Dermis microvascular lymphatic vessel endothelial cell (primary cell): ENCODE data around the gene GRM7. TPM values are rescaled to one million over a fixed set of nuclear protein-coding genes. Genes with fewer than 3 reads are reported as not detected.

Experiments
- DNase-seq, 2 donors: peaks; one replicate each; pipeline versions ENCODE4 v3.0.0 to v3.0.0-alpha.2; 2010; ENCODE audit warnings: low read depth in 2 of 2
- total RNA-seq: library from RNA; depleted of rRNA; stranded (reverse); fragments of >200 nt; gene quantifications from 2 replicates; pipeline ENCODE4 v1.2.1, GENCODE V29; 2014

Gene GRM7
- total RNA-seq, 1 donor from 2014 or later: not detected

DNA sequence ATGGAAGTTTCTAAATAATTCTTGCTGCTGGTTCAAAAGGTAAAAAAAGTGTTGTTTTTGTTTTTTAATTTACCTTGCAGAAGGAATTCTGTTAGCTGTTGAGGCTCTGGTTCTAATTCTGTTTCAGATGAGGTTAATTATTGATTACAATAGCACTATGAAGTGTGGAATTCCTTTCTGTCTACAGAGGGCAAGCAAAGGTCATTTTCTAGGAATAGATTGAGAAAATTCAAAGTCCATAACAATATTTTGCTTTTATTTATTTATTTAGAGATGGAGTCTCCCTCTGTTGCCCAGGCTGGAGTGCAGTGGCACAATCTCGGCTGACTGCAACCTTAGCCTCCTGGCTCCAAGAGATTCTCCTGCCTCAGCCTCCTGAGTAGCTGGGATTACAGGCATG, 789.6 kb downstream of the GRM7 start:
- DNase-seq: no peak

DNA sequence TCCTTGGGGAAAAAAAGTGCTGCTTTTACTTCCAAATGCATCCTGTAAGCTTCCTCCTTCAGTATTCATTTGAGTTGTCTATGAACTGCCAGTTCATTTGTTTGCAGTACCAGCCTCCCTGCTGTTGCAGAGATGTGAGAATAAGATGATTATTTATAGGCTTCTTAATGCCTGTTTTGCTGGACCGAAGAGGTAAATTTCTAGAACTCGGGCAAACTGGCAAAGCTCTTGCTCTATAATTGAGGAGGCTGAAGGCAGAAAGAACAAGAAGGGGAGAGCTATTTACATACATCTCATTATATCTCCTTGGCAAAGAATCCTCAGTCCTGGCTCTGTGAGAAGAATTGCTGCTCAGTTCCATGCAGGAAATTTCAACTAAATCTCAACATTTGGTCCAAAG, 790.4 kb downstream of the GRM7 start:
- DNase-seq: no peak

DNA sequence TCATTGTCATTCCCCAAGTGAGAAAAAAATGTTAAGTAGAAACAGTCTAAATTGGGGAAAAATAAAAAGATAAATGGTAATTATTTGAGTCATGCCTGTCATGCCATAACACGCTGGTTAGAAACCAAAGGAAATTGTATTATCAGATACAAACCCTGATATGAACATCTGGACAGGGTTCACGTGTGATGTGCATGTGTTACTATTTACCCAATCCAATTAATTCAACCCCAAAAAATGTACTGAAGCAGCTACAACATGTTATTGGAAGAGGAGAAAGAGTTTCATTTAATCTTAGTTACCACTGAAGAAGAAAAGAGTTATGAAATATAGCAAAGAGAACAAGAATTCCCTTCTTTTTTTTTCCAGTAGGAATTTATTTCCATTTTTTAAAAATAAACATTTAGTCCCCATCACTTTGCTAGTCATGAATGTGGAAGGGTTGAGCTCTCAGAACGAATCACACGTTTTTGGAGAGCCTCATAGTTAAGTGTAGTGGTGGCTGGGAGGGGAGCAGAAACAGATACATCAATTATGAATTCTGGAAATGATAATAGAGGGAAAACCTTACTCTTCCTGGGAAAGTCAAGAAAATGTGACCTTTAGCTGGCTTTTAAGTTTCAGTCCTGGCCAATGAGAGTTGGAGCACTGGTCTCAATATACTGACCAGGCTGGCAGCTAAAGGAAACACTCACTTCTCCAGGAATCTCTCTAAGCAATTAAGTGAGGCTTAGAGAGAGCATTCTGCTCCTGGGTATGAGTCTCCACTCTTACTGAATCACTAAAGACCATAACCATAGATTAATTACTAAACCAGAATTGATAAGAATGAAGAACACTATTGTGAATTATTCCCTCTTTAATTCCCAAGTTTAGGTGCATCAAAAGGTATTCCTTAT, 796.5 kb downstream of the GRM7 start:
- no peak for DNase-seq

DNA sequence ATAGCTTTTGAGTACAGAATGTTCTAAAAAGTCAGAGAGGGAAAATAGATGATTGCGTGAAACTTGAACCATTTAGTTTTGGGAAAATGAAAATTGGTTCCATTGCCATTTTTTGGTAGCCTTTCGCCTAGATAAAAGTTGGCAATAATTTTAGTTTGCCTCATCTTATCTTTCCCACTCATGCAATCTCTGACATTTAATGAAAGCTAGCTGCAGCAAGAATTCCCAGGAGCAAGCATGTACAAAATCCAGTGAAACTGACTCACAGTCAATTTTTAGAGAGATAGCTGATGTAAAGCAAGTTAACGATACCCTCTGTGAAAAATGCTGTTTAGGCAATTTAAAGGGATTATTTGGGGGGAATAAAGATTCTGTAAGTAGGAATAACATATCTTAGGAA, 797.4 kb downstream of the GRM7 start:
- no peak for DNase-seq

DNA sequence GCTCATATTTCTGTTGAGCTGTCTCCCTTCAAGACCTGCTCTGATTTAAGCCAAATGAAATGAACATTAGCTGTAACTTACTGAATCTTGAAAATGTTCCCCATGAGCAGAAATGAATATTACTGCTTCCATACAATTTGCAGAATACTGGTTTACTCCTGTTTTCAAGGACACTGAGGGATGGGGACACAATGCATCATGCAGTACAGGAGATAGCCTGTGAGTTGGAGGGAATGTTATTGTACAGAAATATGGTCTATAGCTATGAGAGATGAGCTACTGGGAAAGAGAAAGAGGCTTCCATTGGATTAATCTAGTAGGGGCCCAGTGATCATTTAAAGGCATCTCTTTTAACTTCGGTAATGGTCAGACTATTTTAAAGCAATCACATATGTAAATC, 798.2 kb downstream of the GRM7 start:
- no peak for DNase-seq

DNA sequence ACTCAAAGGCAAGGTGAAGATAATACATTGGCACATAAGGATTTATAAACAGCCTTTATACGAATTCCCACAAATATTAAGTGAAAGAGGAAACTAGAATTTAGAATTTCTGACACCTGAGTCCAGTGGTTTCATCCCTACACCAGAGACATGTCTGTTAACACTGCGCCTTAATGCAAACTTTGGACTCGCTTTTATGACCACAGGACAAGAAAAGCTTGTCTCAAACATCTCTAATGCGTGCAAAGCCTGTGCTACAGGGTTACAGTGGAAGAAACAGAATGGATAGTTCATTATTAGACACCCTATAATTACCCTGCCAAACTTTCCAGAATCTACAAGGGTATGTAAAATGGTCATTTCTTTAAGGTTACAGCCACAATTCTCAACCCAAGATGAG, 802.9 kb downstream of the GRM7 start:
- no peak for DNase-seq

DNA sequence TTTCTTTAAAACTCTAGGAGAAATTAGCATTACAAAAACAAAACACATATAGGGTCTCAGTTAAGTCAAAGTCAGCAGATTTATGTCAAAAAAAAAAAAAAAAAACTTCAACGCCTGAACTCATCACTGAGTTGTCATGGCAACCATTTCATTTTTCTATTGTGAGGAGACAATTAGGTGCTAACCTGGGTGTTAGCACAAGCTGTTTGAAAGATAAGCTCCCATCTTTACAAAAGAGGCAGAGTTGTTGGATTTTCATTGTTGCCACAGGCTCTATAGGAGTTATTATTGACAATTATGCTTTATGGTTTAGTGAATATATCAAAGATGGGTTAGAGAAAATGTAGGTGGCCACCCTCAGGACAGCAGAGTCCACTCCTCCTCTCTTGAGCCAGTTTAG, 806.9 kb downstream of the GRM7 start:
- DNase-seq: no peak

DNA sequence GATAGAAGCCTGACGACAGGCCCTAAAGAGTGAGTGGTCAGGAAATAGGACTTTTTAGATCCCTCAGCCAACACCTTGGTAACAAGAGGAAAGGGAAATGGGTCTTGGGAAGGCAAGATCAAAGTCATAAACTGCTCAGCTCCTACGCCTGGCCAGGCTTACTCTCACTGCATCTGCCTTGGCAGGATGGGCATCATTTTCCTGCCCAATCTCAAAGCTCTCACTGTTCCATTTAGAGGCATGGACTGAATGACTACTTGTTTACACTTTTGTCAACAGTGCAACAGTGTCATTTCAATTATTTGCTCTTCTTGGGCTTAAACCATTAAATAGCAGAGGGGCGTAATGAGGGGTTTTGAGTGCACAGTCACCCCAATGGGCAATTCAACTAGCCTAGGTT, 808.7 kb downstream of the GRM7 start:
- DNase-seq: no peak

DNA sequence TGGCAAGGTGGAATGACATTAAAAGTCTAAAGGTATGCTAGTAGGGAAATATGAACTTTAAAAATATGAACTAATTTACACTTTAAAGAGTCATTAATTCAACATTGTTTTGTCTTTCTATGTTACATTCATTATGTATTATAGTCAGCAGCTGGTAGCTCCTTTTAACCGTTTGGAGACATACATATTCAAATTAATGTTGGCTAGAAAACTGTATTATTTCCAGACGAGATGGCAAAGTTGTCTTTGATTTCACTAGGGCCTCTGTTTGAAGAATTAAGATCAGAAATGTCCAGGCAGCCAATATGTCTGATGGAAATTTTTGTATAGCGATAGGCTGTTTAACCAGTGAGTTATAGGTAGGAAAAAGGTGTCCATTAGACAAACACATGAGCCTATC, 817.6 kb downstream of the GRM7 start:
- DNase-seq: no peak

DNA sequence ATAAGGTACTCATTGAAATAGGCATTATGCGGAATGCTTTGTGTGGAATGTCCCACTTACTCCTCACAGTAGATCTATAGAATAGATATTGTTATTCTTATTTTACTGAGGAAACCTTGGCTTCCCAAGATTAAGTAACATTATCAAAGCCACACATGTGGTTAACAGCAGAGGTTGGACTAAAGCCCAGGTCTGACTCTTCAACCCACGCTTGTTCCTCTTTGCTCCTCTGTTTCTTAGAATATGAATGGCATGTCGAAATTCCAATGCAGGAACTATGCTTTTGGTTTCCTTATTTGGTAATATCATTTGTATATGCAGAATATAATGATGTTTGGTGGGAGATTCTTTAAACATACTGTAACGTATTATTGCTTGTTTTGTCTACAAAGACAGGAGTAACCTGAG, 821.9 kb downstream of the GRM7 start:
- peak in 1 of 2 donors; percentile 89 for DNase-seq

DNA sequence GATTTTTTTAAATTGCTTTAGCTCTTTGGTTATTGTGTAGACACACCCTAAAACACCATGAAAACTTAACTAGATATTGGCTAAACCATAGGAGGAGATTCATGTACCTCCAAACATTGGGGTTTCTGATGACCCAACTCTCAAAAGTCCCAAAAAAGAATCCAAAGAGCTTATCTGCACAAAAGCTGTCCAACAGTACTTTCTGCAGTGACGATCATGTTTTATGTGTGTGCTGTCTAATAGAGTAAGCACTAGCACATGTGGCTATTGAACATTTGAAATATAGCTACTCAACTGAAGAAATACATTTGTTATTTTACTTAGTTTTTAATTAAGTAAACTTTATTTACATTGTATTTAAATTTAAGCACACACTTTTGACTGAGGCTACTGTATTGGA, 822.5 kb downstream of the GRM7 start:
- no peak for DNase-seq

DNA sequence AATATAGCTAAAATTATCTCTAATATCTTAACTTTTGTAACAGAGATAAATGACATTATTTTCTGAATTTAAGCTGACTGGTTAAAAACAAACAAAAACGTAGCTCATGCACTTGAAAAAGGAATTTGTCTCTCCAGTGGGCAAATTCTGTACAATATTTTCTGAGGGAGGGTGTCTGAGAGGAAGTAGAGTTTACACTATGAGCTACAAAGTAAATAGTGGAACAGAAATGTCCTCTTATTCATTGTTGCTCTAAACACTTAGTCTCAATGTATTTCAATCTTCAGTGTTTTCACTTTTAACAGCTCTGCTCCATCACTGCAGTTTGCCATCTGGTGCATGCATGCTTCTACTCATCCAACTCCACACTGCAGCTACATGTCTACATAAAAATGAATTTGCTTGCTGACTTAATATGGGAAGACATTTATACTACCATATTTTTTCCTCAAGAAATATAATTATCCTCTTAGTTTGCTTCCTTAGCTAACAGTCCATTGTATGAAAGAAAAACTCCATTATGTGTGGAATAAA, 823.3 kb downstream of the GRM7 start:
- DNase-seq: no peak

DNA sequence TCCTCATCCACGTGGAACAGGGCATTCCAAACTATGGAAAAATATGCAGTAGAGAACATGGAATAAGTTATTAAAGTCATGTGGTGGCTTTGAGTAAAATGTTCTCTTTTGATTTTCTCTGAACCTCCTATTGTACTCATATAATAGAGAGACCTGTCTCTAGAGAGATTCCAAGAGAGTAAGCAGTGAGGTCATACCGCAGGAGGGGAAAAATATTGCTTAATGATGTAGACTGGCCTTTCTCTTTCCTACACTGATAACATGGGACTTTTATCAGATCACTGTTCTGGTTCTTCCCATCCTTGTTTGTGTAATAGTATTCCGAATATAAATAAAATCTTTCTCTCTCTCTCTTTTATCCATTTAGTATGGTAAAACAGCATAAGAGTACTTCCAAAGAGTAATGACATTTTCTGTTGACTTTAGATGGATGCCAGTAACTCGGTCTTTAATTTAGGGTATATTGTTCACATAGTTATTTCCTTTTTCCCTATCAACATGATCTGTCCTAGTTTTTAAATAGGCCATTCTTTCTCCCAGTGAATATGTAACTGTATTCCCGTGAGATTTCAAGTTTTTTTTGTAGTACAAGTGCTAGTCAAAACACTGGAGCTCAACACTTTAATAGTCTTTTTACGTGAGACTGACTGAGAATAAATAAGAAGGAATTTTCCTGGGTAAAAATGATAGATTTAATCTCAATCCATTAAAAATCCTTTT, 826.7 kb downstream of the GRM7 start:
- peak in 1 of 2 donors; percentile 12 for DNase-seq

DNA sequence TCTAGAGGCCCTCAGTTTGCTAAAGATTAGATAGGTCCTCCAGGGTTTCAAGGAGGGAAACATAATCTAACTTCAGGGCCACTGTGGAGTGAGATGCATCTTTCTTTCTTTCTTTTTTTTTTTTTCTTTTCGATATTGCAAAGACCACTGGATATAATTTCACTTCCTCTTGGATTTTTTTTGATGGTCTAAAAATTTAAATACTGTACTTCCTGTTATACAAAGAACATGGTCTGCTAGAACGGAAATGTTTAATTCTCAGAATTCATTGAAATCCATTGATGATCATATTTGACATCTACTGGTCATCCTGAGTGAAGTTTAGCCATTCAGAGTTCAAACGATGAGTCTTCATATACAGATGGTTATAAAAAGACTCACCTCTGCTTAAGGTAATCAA, 832.0 kb downstream of the GRM7 start:
- DNase-seq: no peak

DNA sequence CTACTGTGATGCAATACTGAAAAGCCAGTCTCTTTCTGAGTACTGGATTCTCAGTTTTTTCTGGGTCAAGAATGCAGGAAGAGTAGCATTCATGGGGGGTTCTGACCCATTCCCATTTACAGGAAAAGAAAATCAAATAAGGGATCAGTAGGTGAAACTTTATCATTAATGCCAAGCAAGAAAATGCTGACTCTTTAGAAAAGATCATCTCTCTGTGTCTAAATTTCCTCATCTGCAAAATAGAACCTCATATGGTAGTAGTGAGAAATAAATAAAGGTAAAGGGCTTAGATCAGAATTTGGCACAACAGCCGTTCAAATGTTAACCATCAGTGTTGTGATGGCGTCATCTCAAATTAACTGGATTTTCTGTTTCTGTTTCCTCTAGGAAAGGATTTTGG, 833.1 kb downstream of the GRM7 start:
- DNase-seq: no peak

DNA sequence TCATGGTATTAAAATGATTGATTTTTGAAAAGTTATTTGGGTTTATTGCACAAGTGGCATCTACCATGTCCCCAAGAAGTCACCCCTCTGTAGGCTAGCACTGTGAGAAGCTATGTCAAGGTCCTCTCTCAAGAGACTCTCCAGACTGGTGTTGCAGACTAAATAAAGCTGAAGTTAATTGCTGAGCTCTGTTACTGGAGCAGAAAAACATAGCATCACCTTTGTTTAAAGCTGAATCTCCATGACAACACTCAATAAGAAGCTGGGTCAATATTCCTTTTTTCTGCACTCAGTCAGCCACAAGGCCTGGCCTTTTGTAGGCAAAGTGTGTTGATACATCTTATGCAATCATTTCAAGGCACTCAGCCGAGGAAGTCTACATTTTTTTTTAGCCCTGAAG, 834.1 kb downstream of the GRM7 start:
- no peak for DNase-seq

DNA sequence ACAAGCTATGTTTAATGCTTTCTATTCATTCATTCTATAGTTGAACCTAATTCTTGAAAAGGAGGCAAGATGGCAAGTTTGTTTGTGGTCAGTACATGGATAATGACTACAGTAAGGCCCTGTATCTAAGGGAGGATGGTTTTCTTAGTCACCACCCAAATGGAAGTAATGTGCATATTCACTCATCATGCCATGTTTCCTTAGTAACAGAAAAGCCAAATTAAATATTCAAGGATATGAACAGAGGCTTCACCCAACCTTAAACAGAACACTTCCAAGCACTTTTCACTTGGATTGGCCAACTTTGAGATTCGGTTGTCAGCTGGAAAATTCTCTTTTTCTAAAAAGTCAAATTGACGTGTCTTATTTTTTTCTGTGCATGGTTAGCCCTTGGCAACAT, 835.4 kb downstream of the GRM7 start:
- no peak for DNase-seq

DNA sequence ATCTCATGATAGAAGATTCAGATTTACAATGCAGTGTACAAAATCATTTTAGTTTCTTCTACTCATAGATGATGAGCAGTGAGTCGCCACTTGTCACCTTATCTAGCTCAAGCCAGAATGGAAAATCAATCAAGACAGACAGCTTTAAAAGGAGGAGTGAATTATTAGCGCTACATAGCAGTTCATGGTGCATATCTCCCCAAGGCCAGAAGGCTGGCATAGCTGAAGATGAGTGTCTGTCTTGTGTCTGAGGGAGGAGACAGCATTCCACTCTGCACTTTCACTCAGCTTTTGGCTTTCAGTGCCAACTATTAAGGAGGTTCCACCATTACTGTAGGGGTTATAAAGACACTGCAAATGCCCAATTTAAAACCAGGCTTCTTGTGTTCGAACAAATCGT, 836.6 kb downstream of the GRM7 start:
- no peak for DNase-seq

DNA sequence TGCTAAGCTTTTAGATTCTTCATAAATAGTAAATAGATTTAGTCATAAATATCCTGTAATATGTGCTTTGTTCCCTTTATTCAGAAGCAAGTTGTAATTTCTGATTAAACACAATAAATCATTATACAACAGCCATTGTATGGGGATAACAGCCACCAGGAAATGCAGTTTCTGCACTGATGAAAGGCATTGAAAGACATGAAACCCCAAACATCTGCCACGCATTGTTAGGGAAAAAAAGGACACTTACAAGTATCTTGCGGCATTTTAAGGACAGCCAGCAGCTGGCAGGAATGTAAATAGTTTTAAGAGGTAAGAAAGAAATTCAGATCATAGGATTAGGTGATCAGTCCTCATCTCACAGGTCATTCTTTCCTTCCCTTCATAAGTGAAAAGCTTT, 839.6 kb downstream of the GRM7 start:
- DNase-seq: no peak

DNA sequence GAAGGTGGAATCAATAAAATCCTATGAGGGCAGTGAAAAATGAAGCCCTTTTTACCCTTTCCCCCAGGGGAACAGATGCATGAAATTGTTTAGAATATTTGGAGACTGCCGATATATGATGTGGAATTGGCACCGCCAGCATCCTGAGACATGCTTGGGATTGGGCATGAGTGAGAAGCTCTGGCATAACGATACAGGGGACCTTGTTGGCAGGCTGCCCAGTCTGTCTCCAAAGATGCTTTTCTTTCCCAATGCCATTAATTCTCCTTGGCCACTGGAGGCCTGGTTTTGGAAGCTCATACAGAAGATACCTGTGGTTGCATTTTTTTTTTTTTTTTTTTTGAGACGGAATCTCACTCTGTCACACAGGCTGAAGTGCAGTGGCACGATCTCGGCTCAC, 840.1 kb downstream of the GRM7 start:
- no peak for DNase-seq

DNA sequence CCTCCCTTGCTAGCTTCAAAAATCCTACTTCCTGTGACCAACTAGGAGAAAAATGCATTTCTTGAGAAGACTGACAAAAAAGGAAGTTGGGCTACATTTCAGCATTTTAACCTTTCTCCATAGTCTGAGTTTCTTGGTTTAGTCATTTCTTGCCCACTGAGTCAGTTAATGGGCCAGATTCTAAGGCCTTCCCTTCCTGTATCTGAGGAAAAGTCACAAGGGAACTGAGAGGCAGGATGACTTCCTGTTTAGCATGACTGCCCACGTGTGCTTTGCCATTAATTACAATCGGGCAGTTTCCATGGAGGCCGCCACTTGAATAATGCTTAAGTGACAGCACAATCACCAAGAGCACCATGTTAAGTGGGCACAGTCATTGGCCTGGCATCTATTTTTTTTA, 846.3 kb downstream of the GRM7 start:
- peak in 1 of 2 donors; percentile 62 for DNase-seq

DNA sequence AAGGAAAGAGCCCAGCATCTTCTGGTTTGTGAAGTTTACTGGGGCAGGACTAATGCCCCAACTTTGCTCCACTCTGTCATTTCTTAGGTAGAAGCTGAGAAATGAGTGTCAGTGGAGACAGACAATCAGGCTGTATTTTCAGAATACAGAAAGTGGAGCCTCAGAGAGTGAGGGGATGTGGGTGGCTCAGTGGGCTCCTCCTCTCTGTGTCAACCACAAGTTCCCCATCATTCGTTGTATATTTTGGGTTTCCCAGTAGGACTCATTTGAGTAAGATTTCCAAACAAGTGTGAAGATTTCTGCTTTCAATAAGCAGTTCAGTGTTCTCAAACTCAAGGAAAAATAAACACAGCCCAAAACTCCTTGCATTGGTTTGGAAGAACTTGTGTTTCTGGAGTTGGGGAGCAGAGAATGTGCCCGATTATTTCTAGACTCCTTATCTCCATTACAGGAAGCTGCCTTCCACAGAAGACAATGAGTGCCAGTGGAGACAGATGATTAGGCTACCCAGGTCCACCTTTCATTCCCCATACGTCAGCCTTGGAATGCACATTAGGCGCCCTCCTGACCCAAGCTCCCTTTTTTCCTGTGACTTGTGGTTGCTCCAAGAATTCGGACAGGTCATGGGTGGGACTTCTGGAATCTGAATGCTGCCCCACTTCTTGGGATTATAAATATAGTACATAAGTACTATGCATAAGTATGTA, 848.6 kb downstream of the GRM7 start:
- DNase-seq: peak in 1 of 2 donors; percentile 28
